HepG2 (cell line): ENCODE data around the gene LAMB4. TPM values are rescaled to one million over a fixed set of nuclear protein-coding genes. Genes with fewer than 3 reads are reported as not detected.
A peak's percentile ranks its signal among the peaks of the same experiment; 100 is the strongest.

Experiments used
- ELF4 ChIP-seq: sonication (generic); formaldehyde crosslinking; IDR thresholded peaks from 2 replicates; pipeline ENCODE4 v1.5.0; 2020; ENCODE audit warnings: missing genetic modification reagents, mild to moderate bottlenecking, moderate library complexity, borderline replicate concordance
- KAT8 ChIP-seq: IDR thresholded peaks from 2 replicates; pipeline ENCODE4 v1.6.1; 2016; ENCODE audit warnings: missing genetic modification reagents, missing compliant biosample characterization
- KLF12 ChIP-seq: sonication (generic); formaldehyde crosslinking; IDR thresholded peaks from 2 replicates; pipeline ENCODE4 v1.4.0; 2020; ENCODE audit warnings: missing genetic modification reagents, borderline replicate concordance
- MIXL1 ChIP-seq: IDR thresholded peaks from 2 replicates; pipeline ENCODE4 v1.6.1; 2016
- MYC ChIP-seq: sonication (generic); formaldehyde crosslinking; IDR thresholded peaks from 2 replicates; pipeline ENCODE4 v1.9.0; 2021; ENCODE audit warnings: missing genetic modification reagents, borderline replicate concordance
- REPIN1 ChIP-seq: sonication (generic); formaldehyde crosslinking; IDR thresholded peaks from 2 replicates; pipeline ENCODE4 v1.8.0; 2022; ENCODE audit warnings: missing genetic modification reagents, low read depth, mild to moderate bottlenecking, borderline replicate concordance
- ZFP37 ChIP-seq: sonication (generic); formaldehyde crosslinking; IDR thresholded peaks from 2 replicates; pipeline ENCODE4 v1.4.0; 2020; ENCODE audit warnings: missing genetic modification reagents, borderline replicate concordance
- ZNF124 ChIP-seq: sonication (generic); formaldehyde crosslinking; IDR thresholded peaks from 2 replicates; pipeline ENCODE4 v1.4.0; 2020; ENCODE audit warnings: missing genetic modification reagents
- ZNF331 ChIP-seq: sonication (generic); formaldehyde crosslinking; IDR thresholded peaks from 2 replicates; pipeline ENCODE4 v1.4.0; 2020; ENCODE audit warnings: missing genetic modification reagents
- ZNF570 ChIP-seq: sonication (generic); formaldehyde crosslinking; IDR thresholded peaks from 2 replicates; pipeline ENCODE4 v1.4.0; 2020; ENCODE audit warnings: mild to moderate bottlenecking, missing genetic modification reagents, borderline replicate concordance
- polyA plus RNA-seq, 8 experiments: library from polyadenylated mRNA; depleted of rRNA in 3 of 8; stranded (reverse) in 7 of 8; unstranded in 1 of 8; fragments of >200 nt; fragmentation: Illumina TruSeq in 4 of 8; extraction: Trizol in 4 of 8; gene quantifications; 2 replicates each; pipeline versions ENCODE4 v1.2.1 to v1.2.3, GENCODE V29; 2011 to 2016; ENCODE audit warnings: low read depth in 4 of 8, missing spikeins in 1 of 8, mixed read lengths in 1 of 8; ENCODE audit not compliant: insufficient read depth in 1 of 8
- total RNA-seq, 5 experiments: library from RNA; depleted of rRNA; stranded (reverse); fragments of >200 nt; fragmentation: Illumina TruSeq; extraction: Trizol; gene quantifications; 2 replicates each; pipeline ENCODE4 v1.2.3, GENCODE V29; 2016; ENCODE audit warnings: low read depth in 1 of 5
- TF ChIP-seq, protein P1 (sequence below): IDR thresholded peaks from 2 replicates; pipeline ENCODE4 v1.6.1; 2016; ENCODE audit warnings: low read depth, missing genetic modification reagents, missing compliant biosample characterization
- TF ChIP-seq, protein P2 (sequence below): IDR thresholded peaks from 2 replicates; pipeline ENCODE4 v1.4.0; 2020; ENCODE audit warnings: mild to moderate bottlenecking, missing genetic modification reagents
- TF ChIP-seq, protein P3 (sequence below): sonication (generic); formaldehyde crosslinking; IDR thresholded peaks from 2 replicates; pipeline ENCODE4 v1.5.1; 2020; ENCODE audit warnings: mild to moderate bottlenecking, moderate library complexity, missing genetic modification reagents
- TF ChIP-seq, protein P4 (sequence below): sonication (generic); formaldehyde crosslinking; IDR thresholded peaks from 2 replicates; pipeline ENCODE4 v1.4.0; 2020; ENCODE audit warnings: missing genetic modification reagents

The LAMB4 gene
- total and polyA plus RNA-seq, 2 of the 13 experiments (the other 11 are each of a cell fraction or from before 2014, with no cell fraction given) = 0.05 TPM; not detected in 1

DNA sequence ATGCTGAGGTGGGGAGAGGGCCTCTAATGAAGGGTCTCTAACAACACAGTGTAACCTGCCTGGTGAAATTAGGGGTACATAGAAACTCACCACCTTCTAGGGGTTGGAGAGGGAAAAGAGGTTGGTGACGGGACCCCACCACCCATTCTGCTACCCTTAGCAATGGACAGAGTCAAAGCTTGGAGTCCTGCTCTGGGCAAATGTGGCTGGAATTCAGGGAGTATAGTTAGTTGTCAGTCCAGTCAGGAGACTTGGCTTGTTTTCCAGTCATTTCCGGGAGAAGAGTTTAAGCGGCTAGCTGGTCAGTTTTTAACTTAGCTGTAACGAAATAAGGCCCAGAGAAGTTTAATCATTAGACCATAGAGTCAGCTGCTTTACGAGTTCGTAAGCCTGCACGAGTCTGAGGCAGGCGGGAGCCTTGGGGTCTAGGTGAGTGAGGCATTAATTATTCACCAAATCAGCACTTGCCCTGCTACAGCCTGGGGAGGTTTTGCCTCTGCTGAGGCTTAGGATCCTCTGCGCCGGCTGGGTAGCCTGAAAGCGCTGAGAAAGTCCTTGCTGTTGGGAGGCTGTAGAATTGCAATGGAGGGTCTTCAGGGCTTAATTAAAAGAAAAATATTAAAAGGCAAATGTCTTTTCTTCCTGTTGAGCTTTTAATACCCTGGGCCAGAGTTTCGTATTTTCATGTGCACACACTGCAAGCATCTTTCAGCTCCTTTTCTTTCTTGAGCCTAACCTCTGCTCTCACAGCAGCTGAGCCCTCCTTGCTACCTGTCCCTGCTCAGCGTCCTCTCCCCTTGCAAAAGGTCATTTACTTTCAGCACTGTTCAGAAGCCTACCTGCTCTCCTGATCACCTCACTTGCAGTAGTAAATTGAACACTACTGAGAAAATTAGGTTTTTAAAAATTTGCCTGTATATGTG lies 125.7 kb downstream of the LAMB4 start (continued):
- TF ChIP-seq REPIN1 (CRISPR knock-in tag) (peak; percentile 43; the same call in 1 of the 2 replicates), ZNF331 (CRISPR knock-in tag) (peak; percentile 29; the same call in 1 of the 2 replicates), ZFP37 (no peak), KAT8 (peak; percentile 45; the same call in 1 of the 2 replicates), ZNF124 (peak; percentile 96), MYC (CRISPR knock-in tag) (0 out of 2 replicates have a peak, but pooled peaks have one; percentile 27), ELF4 (peak; percentile 74; the same call in 1 of the 2 replicates), ZNF570 (CRISPR knock-in tag) (no peak), KLF12 (CRISPR knock-in tag) (0 out of 2 replicates have a peak, but pooled peaks have one; percentile 57), MIXL1 (CRISPR knock-in tag) (peak; percentile 48; the same call in 1 of the 2 replicates)
- TF ChIP-seq, protein P1, sequence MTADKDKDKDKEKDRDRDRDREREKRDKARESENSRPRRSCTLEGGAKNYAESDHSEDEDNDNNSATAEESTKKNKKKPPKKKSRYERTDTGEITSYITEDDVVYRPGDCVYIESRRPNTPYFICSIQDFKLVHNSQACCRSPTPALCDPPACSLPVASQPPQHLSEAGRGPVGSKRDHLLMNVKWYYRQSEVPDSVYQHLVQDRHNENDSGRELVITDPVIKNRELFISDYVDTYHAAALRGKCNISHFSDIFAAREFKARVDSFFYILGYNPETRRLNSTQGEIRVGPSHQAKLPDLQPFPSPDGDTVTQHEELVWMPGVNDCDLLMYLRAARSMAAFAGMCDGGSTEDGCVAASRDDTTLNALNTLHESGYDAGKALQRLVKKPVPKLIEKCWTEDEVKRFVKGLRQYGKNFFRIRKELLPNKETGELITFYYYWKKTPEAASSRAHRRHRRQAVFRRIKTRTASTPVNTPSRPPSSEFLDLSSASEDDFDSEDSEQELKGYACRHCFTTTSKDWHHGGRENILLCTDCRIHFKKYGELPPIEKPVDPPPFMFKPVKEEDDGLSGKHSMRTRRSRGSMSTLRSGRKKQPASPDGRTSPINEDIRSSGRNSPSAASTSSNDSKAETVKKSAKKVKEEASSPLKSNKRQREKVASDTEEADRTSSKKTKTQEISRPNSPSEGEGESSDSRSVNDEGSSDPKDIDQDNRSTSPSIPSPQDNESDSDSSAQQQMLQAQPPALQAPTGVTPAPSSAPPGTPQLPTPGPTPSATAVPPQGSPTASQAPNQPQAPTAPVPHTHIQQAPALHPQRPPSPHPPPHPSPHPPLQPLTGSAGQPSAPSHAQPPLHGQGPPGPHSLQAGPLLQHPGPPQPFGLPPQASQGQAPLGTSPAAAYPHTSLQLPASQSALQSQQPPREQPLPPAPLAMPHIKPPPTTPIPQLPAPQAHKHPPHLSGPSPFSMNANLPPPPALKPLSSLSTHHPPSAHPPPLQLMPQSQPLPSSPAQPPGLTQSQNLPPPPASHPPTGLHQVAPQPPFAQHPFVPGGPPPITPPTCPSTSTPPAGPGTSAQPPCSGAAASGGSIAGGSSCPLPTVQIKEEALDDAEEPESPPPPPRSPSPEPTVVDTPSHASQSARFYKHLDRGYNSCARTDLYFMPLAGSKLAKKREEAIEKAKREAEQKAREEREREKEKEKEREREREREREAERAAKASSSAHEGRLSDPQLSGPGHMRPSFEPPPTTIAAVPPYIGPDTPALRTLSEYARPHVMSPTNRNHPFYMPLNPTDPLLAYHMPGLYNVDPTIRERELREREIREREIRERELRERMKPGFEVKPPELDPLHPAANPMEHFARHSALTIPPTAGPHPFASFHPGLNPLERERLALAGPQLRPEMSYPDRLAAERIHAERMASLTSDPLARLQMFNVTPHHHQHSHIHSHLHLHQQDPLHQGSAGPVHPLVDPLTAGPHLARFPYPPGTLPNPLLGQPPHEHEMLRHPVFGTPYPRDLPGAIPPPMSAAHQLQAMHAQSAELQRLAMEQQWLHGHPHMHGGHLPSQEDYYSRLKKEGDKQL = no peak
- TF ChIP-seq, protein P2, sequence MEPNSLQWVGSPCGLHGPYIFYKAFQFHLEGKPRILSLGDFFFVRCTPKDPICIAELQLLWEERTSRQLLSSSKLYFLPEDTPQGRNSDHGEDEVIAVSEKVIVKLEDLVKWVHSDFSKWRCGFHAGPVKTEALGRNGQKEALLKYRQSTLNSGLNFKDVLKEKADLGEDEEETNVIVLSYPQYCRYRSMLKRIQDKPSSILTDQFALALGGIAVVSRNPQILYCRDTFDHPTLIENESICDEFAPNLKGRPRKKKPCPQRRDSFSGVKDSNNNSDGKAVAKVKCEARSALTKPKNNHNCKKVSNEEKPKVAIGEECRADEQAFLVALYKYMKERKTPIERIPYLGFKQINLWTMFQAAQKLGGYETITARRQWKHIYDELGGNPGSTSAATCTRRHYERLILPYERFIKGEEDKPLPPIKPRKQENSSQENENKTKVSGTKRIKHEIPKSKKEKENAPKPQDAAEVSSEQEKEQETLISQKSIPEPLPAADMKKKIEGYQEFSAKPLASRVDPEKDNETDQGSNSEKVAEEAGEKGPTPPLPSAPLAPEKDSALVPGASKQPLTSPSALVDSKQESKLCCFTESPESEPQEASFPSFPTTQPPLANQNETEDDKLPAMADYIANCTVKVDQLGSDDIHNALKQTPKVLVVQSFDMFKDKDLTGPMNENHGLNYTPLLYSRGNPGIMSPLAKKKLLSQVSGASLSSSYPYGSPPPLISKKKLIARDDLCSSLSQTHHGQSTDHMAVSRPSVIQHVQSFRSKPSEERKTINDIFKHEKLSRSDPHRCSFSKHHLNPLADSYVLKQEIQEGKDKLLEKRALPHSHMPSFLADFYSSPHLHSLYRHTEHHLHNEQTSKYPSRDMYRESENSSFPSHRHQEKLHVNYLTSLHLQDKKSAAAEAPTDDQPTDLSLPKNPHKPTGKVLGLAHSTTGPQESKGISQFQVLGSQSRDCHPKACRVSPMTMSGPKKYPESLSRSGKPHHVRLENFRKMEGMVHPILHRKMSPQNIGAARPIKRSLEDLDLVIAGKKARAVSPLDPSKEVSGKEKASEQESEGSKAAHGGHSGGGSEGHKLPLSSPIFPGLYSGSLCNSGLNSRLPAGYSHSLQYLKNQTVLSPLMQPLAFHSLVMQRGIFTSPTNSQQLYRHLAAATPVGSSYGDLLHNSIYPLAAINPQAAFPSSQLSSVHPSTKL = peak; percentile 54; the same call in 1 of the 2 replicates
- TF ChIP-seq, protein P3, sequence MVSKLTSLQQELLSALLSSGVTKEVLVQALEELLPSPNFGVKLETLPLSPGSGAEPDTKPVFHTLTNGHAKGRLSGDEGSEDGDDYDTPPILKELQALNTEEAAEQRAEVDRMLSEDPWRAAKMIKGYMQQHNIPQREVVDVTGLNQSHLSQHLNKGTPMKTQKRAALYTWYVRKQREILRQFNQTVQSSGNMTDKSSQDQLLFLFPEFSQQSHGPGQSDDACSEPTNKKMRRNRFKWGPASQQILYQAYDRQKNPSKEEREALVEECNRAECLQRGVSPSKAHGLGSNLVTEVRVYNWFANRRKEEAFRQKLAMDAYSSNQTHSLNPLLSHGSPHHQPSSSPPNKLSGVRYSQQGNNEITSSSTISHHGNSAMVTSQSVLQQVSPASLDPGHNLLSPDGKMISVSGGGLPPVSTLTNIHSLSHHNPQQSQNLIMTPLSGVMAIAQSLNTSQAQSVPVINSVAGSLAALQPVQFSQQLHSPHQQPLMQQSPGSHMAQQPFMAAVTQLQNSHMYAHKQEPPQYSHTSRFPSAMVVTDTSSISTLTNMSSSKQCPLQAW (CRISPR knock-in tag) = peak; percentile 71; the same call in 1 of the 2 replicates
- TF ChIP-seq, protein P4, sequence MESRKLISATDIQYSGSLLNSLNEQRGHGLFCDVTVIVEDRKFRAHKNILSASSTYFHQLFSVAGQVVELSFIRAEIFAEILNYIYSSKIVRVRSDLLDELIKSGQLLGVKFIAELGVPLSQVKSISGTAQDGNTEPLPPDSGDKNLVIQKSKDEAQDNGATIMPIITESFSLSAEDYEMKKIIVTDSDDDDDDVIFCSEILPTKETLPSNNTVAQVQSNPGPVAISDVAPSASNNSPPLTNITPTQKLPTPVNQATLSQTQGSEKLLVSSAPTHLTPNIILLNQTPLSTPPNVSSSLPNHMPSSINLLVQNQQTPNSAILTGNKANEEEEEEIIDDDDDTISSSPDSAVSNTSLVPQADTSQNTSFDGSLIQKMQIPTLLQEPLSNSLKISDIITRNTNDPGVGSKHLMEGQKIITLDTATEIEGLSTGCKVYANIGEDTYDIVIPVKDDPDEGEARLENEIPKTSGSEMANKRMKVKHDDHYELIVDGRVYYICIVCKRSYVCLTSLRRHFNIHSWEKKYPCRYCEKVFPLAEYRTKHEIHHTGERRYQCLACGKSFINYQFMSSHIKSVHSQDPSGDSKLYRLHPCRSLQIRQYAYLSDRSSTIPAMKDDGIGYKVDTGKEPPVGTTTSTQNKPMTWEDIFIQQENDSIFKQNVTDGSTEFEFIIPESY = no peak
